GM19467 (cell line): ENCODE data around the gene ALDH16A1.
"Not testable (repeated sequence)": the region's sequence is repeated elsewhere in the genome, so short reads cannot be mapped to it uniquely, and the experiment has no call there.

Experiments used
- ATAC-seq: cut with Tn5 transposase; IDR thresholded peaks from one replicate; pipeline ENCODE4 v1.9.1; 2021; ENCODE audit warnings: mild to moderate bottlenecking, moderate library complexity; ENCODE audit not compliant: unreplicated experiment

ALDH16A1 gene

DNA sequence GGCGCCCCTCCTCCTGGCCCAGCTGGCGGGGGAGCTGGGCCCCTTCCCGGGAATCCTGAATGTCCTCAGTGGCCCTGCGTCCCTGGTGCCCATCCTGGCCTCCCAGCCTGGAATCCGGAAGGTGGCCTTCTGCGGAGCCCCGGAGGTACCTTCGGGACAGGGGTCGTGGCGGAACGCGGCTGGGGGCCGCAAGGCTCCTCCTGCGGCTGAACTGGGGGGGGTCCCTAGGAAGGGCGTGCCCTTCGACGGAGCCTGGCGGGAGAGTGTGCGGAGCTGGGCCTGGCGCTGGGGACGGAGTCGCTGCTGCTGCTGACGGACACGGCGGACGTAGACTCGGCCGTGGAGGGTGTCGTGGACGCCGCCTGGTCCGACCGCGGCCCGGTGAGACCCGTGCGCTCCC, 8.6 kb downstream of the ALDH16A1 start:
- ATAC-seq, result no peak

DNA sequence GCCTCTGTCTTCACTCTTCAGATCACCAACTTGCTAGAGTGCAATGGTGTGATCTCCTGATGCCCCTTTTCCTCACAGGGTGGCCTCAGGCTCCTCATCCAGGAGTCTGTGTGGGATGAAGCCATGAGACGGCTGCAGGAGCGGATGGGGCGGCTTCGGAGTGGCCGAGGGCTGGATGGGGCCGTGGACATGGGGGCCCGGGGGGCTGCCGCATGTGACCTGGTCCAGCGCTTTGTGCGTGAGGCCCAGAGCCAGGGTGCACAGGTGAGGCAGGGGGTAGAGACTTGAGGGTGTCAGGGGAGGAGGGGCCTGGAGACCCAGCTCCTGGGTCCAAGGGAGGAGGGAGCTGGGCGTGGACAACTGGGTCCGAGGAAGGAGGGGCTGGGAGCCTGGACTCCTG, 9.5 kb downstream of the ALDH16A1 start:
- no peak for ATAC-seq

GRCh38 chr19:49463960-49464740, 11.1 kb downstream of the ALDH16A1 start:
- no peak for ATAC-seq

- ATAC-seq, result no peak
These were observed 12.3 kb downstream of the ALDH16A1 start for GRCh38 chr19:49465371-49465770.

DNA sequence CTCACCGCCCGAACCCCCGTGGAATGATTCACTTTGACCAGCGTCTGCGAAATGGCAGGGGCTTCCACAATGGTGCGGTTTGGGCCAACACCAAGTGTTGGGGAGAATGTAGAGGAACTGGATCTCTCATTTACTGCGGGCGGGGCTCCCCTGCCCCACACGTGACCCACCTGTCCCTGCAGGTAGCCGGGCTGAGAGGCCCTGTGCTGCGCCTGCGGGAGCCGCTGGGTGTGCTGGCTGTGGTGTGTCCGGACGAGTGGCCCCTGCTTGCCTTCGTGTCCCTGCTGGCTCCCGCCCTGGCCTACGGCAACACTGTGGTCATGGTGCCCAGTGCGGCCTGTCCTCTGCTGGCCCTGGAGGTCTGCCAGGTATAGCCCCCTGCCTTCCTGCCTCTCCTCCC, 15.2 kb downstream of the ALDH16A1 start:
- ATAC-seq, result no peak

- ATAC-seq, result peak; percentile 52
These were observed 15.9 kb downstream of the ALDH16A1 start for GRCh38 chr19:49468746-49469447.

DNA sequence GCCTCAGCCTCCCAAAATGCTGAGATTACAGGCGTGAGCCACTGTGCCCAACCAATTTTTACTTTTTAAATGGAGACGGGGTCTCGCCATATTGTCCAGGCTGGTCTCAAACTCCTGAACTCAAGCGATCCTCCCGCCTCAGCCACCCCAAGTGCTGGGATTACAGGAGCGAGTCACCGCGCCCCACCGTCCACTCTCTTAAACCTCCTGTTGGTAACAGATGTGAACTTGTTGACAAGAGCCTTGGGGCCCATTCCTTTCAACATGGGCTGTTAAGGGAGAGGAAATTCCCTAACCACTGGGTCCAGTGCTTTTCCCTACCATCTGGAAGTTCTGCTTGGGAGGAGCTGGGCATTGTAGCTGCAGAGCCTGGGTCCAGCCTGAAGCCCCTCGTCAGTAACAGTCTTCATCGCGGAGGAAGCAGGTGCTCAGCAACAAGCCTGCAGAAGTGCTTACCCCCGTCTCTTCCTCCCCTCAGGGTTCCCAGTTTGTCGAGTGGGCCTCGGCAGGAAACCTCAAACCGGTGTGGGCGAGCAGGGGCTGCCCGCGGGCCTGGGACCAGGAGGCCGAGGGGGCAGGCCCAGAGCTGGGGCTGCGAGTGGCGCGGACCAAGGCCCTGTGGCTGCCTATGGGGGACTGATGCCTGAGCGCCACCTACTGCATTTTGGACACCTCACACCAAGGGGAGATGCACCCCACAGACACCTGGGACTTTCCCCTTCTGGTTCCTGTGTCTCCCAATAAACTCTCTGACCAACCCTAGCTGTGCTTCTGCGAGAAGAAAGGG, 17.0 kb downstream of the ALDH16A1 start:
- peak; percentile 50 for ATAC-seq

DNA sequence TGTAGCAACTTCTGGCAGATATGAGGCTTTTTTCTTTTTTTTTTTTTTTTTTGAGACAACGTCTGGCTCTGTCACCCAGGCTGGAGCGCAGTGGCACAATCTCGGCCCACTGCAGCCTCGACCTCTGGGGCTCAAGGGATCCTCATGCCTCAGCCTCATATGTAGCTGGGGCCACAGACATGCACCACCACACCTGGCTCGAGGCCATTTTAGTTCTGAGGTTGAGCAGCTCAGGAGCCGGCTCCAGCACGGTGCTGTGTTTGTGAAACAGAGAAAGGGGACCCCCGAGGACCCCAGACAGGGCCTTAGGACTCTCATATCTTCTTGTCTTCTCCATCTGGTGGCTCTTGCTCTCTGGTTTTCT, 17.6 kb downstream of the ALDH16A1 start:
- ATAC-seq, result no peak

DNA sequence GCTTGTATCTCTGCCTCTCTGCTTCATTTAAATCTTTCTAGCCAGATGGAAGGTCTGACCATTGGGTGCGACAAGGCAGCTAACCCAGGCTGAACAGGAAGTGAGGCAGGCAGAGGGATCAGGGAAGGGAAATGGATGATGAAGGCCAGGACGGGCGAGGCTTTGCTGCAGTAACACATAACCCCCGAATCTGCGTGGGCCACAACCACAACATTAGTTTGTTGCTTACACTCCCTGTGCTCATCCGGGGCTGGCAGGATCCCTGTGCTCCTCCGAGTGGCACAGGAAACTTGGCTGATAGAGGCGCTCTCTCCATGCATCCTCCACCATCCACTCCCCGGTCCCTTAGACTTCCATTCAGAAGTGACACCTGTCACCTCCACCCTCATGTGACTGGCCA, 19.9 kb downstream of the ALDH16A1 start:
- no peak for ATAC-seq

DNA sequence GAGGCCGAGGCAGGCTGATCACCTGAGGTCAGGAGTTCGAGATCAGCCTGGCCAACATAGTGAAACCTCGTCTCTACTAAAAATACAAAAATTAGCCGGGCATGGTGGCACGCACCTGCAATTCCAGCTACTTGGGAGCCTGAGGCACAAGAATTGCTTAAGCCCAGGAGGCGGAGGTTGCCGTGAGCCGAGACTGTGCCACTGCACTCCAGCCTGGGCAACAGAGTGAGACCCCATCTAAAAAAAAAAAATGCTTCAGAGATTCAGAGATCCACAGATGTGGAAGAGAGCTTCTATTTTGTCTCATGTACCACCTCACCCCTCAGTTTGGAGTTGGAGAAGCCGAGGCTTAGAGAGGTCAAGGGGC, 20.5 kb downstream of the ALDH16A1 start:
- ATAC-seq, result not testable (repeated sequence)

DNA sequence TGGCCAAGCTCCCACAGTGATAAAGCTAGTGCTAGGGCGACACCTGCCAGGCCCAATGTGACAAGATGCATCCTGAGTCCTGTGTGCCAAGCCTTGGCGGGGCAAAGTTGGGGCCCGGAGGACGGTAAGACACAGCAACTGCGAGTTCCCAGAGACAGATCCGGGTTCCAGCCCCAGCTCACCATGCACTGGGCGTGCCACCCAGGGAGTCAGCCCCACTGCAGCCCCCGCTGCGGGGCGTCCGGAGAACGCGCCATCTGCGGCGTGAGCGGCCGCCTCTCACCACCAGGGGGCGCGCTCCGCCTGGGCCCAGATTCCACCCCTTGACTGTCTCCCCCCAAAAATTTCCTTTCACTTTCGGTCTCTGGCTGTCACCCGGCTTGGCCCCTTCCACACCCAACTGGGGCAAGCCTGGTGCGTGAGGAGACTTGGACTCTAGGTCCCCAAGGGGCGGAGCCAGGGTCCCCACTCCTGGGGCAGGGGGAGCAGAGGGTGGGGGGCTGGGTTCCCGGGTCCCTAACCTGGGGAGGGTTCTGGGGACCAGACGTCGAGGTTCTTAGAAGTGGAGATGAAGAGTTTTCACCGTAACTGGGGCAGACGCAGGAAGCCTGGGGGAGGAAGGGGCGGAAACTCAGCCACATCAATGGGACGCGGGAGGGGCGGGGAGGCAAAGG, 21.0 kb downstream of the ALDH16A1 start, which contains the start of gene FLT3LG:
FLT3LG (plus strand) TSS at position 348 of the 674 bp plus-strand sequence. CDS start 425 bp downstream, outside the sequence.
- ATAC-seq, result peak; percentile 43

DNA sequence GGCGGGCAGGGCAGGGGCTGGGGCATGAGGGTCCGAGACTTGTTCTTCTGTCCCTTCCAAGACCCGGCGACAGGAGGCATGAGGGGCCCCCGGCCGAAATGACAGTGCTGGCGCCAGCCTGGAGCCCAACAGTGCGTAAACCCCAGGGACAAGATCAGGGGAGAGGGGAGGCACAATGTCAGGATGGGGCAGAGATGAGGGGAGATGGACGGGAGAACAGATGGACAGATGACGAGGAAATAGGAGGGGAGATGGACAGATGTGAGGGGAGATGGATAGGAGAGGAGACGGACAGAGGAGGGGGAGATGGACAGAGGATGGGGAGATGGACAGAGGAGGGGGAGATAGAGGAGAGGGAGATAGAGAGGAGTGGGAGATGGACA, 21.5 kb downstream of the ALDH16A1 start:
- ATAC-seq, result no peak

GRCh38 chr19:49475191-49475917, 22.3 kb downstream of the ALDH16A1 start:
- no peak for ATAC-seq

DNA sequence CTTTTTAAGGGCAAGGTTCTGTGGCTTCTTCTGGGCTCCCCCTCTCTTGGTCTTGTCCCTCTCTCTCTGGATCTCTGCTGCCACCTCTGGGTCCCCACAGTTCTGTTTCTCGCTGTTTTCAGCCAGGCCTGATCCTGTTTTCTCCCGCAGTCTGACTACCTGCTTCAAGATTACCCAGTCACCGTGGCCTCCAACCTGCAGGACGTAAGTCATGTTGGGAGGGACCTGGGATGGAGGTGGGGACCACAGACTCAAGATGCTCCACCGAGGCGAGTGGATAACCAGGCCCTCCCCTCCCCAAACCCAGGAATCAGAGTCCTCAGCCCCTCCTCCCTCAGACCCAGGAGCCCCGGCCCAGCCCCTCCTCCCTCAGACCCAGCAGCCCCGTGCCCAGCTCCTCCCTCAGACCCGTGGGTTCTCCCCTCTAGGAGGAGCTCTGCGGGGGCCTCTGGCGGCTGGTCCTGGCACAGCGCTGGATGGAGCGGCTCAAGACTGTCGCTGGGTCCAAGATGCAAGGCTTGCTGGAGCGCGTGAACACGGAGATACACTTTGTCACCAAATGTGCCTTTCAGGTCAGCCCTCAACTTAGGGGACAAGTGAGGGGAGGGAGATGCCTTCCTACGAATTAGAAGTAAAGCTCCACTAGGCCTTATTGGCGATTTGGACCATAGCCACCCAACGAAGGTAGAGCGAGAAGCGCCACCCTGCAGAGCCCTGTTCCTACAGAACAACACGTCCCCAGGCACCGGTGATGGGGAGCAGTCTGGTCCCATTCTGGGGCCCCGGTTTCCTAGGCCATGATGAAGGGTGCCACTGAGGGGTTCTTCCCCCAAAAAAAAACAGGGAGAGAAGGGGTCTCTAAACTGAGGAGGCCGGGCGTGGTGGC, 23.2 kb downstream of the ALDH16A1 start:
- ATAC-seq, result no peak

- no peak for ATAC-seq
These were observed 27.1 kb downstream of the ALDH16A1 start for GRCh38 chr19:49479975-49480628.

DNA sequence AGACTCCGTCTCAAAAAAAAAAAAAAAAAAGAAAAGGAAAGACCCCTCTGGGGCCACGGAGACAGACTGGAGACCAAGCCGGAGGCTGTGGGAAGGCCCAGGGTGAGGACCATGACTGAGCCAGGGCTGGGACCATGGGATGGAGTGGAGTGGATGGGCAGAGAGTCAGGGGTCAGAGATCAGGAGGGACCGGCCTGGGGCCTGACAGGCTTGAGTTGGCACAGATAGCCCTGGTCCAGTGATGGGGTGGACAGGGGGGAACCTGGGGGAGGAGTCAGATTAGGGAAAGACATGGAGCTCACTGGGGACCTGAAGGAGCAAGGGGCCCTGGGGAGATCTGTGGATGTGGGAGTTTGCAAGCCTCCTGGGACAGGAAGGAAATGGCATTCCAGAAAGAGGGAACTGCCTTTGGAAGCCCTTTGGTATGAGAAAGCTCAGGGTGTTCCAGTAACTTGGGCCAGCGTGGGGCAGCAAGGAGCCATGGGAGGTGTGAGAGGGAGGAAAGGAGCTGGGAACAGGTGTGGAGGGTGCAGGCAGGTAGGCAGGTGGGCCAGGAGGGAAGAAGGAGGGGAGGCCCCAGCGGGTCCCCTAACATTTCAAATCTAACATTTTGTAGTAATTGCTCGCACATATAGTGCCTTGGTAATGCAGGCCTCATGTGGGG, 28.1 kb downstream of the ALDH16A1 start:
- no peak for ATAC-seq

DNA sequence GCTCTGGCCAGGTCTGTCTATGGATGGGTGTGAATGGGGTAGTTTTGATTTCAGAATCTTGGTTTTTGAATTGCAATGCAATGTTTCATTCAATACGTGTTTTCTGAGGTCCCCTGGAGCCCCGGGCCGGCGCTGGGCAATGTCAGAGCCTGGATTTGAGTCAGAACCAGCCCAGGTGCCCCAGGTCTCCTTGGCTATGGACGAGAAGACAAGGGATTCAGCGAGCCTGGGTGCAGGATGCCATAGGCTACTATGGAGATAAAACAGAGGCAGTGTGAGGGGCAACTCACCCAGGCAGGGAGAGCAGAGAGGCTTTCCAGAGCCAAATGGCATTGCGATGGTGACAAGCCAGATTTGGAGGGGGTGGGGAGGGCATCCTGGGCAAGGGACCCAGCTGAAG, 33.2 kb downstream of the ALDH16A1 start:
- no peak for ATAC-seq

DNA sequence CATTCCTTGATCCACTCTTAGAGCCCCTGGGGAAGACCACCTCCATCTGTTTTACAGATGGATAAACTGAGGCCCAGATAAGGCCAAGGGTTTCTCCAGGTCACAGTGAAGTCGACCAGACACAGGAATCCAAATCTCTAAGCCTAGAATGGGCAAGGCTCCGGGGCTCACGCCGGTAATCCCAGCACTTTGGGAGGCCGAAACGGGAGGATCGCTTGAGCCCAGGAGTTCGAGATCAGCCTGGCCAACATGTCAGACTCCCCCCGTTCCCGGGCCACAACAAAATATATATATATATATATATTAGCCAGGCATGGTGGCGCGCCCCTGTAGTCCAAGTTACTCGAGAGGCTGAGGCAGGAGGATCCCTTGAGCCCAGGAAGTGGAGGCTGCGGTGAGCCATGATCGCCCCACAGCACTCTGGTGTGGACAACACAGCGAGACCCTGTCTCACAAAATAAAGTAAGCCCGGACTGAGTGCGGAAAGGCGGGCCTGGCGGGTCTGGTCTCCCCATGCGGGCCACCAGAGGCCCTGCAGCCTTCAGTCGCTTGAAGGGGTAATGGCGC, 33.8 kb downstream of the ALDH16A1 start:
- no peak for ATAC-seq
